ENCODE measurements around the gene NCOA5. TPM values are rescaled to one million over a fixed set of nuclear protein-coding genes. Genes with fewer than 3 reads are reported as not detected.
A peak's percentile ranks its signal among the peaks of the same experiment; 100 is the strongest.

The NCOA5 gene
- total RNA-seq, 2 donors from 2014 or later, result 11.9 to 13.7 TPM

GRCh38 chr20:46021361-46022359 is 68.1 kb downstream of the NCOA5 start:
- no peaks in the 10 kb centered on the region for H3K9me3 ChIP-seq
- TF ChIP-seq POLR2A (IDR thresholded peaks at IDR 0.05), result no peak
- TF ChIP-seq, protein P1, sequence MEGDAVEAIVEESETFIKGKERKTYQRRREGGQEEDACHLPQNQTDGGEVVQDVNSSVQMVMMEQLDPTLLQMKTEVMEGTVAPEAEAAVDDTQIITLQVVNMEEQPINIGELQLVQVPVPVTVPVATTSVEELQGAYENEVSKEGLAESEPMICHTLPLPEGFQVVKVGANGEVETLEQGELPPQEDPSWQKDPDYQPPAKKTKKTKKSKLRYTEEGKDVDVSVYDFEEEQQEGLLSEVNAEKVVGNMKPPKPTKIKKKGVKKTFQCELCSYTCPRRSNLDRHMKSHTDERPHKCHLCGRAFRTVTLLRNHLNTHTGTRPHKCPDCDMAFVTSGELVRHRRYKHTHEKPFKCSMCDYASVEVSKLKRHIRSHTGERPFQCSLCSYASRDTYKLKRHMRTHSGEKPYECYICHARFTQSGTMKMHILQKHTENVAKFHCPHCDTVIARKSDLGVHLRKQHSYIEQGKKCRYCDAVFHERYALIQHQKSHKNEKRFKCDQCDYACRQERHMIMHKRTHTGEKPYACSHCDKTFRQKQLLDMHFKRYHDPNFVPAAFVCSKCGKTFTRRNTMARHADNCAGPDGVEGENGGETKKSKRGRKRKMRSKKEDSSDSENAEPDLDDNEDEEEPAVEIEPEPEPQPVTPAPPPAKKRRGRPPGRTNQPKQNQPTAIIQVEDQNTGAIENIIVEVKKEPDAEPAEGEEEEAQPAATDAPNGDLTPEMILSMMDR (IDR thresholded peaks at IDR 0.05), result no peak
- no peak overlapping the region for H3K27ac ChIP-seq
- intact Hi-C loops (cut with DNase I), result no loop called here
- ATAC-seq (peak; percentile 53), DNase-seq (peak in 3 of 4 donors; percentile 37 to 40 (median 38))
- H3K36me3 ChIP-seq (replicated peaks in 1 of 2; ENCODE audit: insufficient read depth in 1 of 2, low read depth in 2 of 2), result no peaks in the 10 kb centered on the region
- WGBS, 2 donors, result 7 to 19% methylated on average over 27 to 64 of the region's 71 CpGs
- peaks cover 19% of the 10 kb centered on the region for H3K4me1 ChIP-seq
- no peaks in the 10 kb centered on the region for H3K27me3 ChIP-seq
- H3K4me3 ChIP-seq, result peak overlapping the region in 1 of 2 donors; percentile 23

GRCh38 chr20:46020555-46020954 is 69.2 kb downstream of the NCOA5 start:
- Histone ChIP-seq H3K27me3 (no peaks in the 10 kb centered on the region), H3K4me1 (peaks cover 19% of the 10 kb centered on the region), H3K27ac (no peak overlapping the region), H3K9me3 (no peaks in the 10 kb centered on the region), H3K36me3 (replicated peaks in 1 of 2; ENCODE audit: insufficient read depth in 1 of 2, low read depth in 2 of 2) (no peaks in the 10 kb centered on the region), H3K4me3 (no peak overlapping the region)
- intact Hi-C loops (cut with DNase I), result no loop called here
- no peak for ATAC-seq
- WGBS, 2 donors, result 62 to 80% methylated on average over 4 of the region's 4 CpGs
- DNase-seq, result no peak
- TF ChIP-seq, protein P1 (IDR thresholded peaks at IDR 0.05), result no peak
- no peak for TF ChIP-seq POLR2A (IDR thresholded peaks at IDR 0.05)

DNA sequence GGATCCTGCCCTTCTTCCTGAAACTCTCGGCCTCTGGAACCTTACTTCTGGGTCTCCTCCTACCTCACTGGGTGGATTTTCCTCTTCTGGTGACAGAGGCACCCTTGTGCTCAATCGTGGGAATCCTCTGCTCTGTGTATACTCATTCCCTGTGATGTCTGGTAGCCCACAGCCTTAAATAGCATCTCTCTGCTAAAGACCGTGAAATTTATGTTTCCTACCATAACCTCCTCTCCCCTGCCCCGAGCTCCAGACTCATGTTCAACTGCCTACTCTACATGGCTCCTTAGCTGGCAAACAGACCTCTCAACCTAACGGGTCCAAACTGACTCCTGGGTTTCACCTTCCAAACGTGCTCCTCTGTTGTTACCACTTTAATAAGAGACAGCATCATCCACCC is 71.2 kb downstream of the NCOA5 start:
- H3K27me3 ChIP-seq, result peaks cover 0 to 4% of the 10 kb centered on the region in 2 donors
- H3K4me3 ChIP-seq, result no peak overlapping the region
- no peaks in the 10 kb centered on the region for H3K36me3 ChIP-seq (replicated peaks in 1 of 2; ENCODE audit: insufficient read depth in 1 of 2, low read depth in 2 of 2)
- H3K4me1 ChIP-seq, result peaks cover 30% of the 10 kb centered on the region
- DNase-seq (no peak), ATAC-seq (no peak)
- intact Hi-C loops (cut with DNase I), result loop anchor here (10.0 kb wide), 1 partner anchor 156 kb away; no protein-coding TSS in a partner anchor
- H3K27ac ChIP-seq, result no peak overlapping the region
- TF ChIP-seq, protein P1 (IDR thresholded peaks at IDR 0.05), result no peak
- TF ChIP-seq POLR2A (IDR thresholded peaks at IDR 0.05), result no peak
- 43 to 50% methylated on average over 6 of the region's 6 CpGs for WGBS, 2 donors
- H3K9me3 ChIP-seq, result no peaks in the 10 kb centered on the region

- ATAC-seq, result no peak
- WGBS, 2 donors, result 53 to 59% methylated on average over 4 of the region's 4 CpGs
- H3K9me3 ChIP-seq, result no peaks in the 10 kb centered on the region
- no peak overlapping the region for H3K27ac ChIP-seq
- H3K4me3 ChIP-seq, result no peak overlapping the region
- H3K36me3 ChIP-seq (replicated peaks in 1 of 2; ENCODE audit: insufficient read depth in 1 of 2, low read depth in 2 of 2), result no peaks in the 10 kb centered on the region
- DNase-seq, result no peak
- TF ChIP-seq POLR2A (IDR thresholded peaks at IDR 0.05), result no peak
- TF ChIP-seq, protein P1 (IDR thresholded peaks at IDR 0.05), result no peak
- intact Hi-C loops (cut with DNase I), result loop anchor here (10.0 kb wide), 1 partner anchor 157 kb away; no protein-coding TSS in a partner anchor
- H3K4me1 ChIP-seq, result peaks cover 31% of the 10 kb centered on the region
- peaks cover 0 to 8% of the 10 kb centered on the region in 2 donors for H3K27me3 ChIP-seq
Observed at GRCh38 chr20:46018112-46018511, 71.7 kb downstream of the NCOA5 start.

Data from body of pancreas (tissue), 4 donors.